ENCODE results near the gene ZFP90. TPM values are rescaled to one million over a fixed set of nuclear protein-coding genes. Genes with fewer than 3 reads are reported as not detected.
A peak's percentile ranks its signal among the peaks of the same experiment; 100 is the strongest.
"Not testable (repeated sequence)": the region's sequence is repeated elsewhere in the genome, so short reads cannot be mapped to it uniquely, and the experiment has no call there.

Gene ZFP90
- total RNA-seq, 2 donors from 2014 or later, result 13.7 to 34.9 TPM

DNA sequence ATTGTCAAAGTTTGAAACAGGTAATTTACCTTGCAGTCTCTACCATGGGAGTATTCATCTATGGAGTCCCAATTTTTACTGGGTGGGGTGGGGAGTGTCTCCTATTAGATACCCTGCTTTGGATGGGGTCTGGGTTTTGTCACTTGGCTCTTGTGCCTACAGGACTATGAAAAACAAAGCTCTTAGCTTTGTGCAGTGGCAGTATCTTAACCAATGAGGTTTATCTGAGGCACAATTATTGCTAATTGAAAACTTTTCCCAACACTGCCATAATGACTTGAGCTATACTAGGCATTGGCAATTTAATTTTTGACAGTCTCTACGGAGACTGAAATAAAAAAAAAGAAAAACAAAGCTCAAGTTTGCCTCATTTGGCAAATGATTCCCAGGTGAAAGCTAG, 3.8 kb upstream of the ZFP90 start:
- TF ChIP-seq POLR2A (IDR thresholded peaks at IDR 0.05) (no peak), CTCF (IDR thresholded peaks at IDR 0.05) (no peak)
- 57 to 62% methylated on average over 1 of the region's 1 CpG for WGBS, 2 donors
- Histone ChIP-seq H3K27me3 (no peaks in the 10 kb centered on the region), H3K9me3 (no peaks in the 10 kb centered on the region), H3K4me1 (peaks cover 13% of the 10 kb centered on the region), H3K27ac (no peak overlapping the region), H3K4me3 (no peak overlapping the region), H3K36me3 (replicated peaks in 1 of 2; ENCODE audit: insufficient read depth in 1 of 2, low read depth in 2 of 2) (peaks cover 0 to 3% of the 10 kb centered on the region in 2 donors)
- no peak for ATAC-seq
- DNase-seq, result no peak
- intact Hi-C loops (cut with DNase I), result no loop called here

GRCh38 chr16:68539711-68540239, 684 bp downstream of the ZFP90 start:
- Histone ChIP-seq H3K4me1 (peaks cover 5% of the 10 kb centered on the region), H3K36me3 (replicated peaks in 1 of 2; ENCODE audit: insufficient read depth in 1 of 2, low read depth in 2 of 2) (peaks cover 0 to 3% of the 10 kb centered on the region in 2 donors), H3K9me3 (no peaks in the 10 kb centered on the region), H3K27ac (peak overlapping the region in 1 of 4 donors; percentile 32), H3K4me3 (peak overlapping the region; percentile 57 to 86), H3K27me3 (no peaks in the 10 kb centered on the region)
- ATAC-seq (peak; percentile 37), DNase-seq (peak in 1 of 4 donors; percentile 16)
- TF ChIP-seq POLR2A (IDR thresholded peaks at IDR 0.05) (no peak), CTCF (IDR thresholded peaks at IDR 0.05) (no peak)
- intact Hi-C loops (cut with DNase I), result no loop called here
- 6 to 8% methylated on average over 16 to 17 of the region's 19 CpGs for WGBS, 2 donors

- Histone ChIP-seq H3K27ac (no peak overlapping the region), H3K36me3 (replicated peaks in 1 of 2; ENCODE audit: insufficient read depth in 1 of 2, low read depth in 2 of 2) (peaks cover 0 to 2% of the 10 kb centered on the region in 2 donors), H3K27me3 (no peaks in the 10 kb centered on the region), H3K4me1 (no peaks in the 10 kb centered on the region), H3K9me3 (peaks cover 0 to 9% (median 0%) of the 10 kb centered on the region in 3 donors), H3K4me3 (no peak overlapping the region)
- intact Hi-C loops (cut with DNase I), result no loop called here
- TF ChIP-seq CTCF (IDR thresholded peaks at IDR 0.05) (no peak), POLR2A (IDR thresholded peaks at IDR 0.05) (no peak)
- ATAC-seq (no peak), DNase-seq (no peak)
- 95 to 97% methylated on average over 4 of the region's 4 CpGs for WGBS, 2 donors
Observed at GRCh38 chr16:68548947-68549346, 9.9 kb downstream of the ZFP90 start.

DNA sequence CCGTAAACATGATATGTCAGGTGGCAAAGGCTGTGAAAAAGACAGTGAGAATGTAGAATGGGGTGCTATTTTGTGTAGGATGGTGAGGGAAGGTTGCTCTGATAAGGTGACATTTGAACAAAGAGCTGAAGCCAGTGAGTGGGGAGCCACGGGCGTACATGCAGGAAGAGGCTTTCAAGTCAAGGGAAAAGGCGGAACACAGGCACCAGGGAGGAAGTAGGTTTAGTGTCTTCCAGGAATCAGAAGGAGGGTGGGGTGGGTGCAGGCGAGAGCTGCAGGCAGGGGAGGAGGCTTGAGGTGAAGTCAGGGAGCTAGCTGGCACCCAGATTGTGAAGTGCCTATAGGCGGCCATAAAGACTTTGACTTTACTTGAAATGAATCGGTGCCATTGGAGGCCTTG, 14.1 kb downstream of the ZFP90 start:
- WGBS, 2 donors, result 95 to 97% methylated on average over 7 of the region's 7 CpGs
- no peak for TF ChIP-seq CTCF (IDR thresholded peaks at IDR 0.05)
- no peak for TF ChIP-seq POLR2A (IDR thresholded peaks at IDR 0.05)

DNA sequence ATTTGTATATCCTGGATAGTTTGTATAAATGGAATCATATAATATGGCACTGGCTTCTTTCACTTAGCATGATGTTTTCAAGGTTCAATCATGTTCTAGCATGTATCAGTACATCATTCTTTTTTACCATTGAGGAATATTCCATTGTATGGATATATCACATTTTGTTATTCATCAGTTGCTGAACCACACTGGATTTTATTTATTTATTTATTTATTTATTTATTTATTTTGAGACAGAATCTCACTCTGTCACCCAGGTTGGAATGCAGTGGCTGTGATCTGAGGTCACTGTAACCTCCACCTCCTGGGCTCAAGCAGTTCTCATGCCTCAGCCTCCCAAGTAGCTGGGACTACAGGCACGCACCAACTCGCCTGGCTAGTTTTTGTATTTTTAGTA, 21.2 kb downstream of the ZFP90 start:
- H3K27ac ChIP-seq; H3K4me3 ChIP-seq; ATAC-seq; intact Hi-C loops (cut with DNase I); H3K4me1 ChIP-seq; H3K27me3 ChIP-seq; DNase-seq: not testable (repeated sequence)
- WGBS, 2 donors, result 97 to 100% methylated on average over 2 of the region's 2 CpGs
- Histone ChIP-seq H3K36me3 (replicated peaks in 1 of 2; ENCODE audit: insufficient read depth in 1 of 2, low read depth in 2 of 2) (peaks cover 40 to 48% of the 10 kb centered on the region in 2 donors), H3K9me3 (peaks cover 0 to 89% (median 13%) of the 10 kb centered on the region in 3 donors)

More for the DNA sequence above, 14.1 kb downstream of the ZFP90 start:
- peaks cover 2 to 4% of the 10 kb centered on the region in 2 donors for H3K36me3 ChIP-seq (replicated peaks in 1 of 2; ENCODE audit: insufficient read depth in 1 of 2, low read depth in 2 of 2)
- H3K27me3 ChIP-seq, result no peaks in the 10 kb centered on the region
- ATAC-seq (no peak), DNase-seq (no peak)
- no peaks in the 10 kb centered on the region for H3K4me1 ChIP-seq
- no peak overlapping the region for H3K27ac ChIP-seq
- H3K4me3 ChIP-seq, result no peak overlapping the region
- intact Hi-C loops (cut with DNase I), result no loop called here
- peaks cover 0 to 47% (median 0%) of the 10 kb centered on the region in 3 donors for H3K9me3 ChIP-seq
